ENCODE measurements around the gene MCF2.

DNA sequence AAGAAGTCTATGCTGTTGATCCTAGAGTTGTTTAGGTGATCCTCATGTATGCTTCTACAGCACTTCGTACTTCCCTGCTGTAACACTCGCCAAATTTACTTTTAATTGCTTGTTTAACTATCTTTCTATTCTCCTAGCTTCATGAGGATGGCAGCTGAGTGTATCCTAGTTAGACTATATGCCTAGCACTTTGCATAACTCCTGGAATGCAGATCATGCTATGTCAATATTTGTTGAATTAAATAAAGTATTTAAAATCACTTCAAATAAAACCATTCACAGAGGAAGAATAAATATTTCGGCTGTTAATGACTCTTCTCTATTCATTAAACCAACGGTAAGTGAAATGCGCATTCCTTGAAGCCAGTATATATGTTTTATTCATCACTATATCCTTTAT, 122.4 kb downstream of the MCF2 start:
- TF ChIP-seq, protein P1, sequence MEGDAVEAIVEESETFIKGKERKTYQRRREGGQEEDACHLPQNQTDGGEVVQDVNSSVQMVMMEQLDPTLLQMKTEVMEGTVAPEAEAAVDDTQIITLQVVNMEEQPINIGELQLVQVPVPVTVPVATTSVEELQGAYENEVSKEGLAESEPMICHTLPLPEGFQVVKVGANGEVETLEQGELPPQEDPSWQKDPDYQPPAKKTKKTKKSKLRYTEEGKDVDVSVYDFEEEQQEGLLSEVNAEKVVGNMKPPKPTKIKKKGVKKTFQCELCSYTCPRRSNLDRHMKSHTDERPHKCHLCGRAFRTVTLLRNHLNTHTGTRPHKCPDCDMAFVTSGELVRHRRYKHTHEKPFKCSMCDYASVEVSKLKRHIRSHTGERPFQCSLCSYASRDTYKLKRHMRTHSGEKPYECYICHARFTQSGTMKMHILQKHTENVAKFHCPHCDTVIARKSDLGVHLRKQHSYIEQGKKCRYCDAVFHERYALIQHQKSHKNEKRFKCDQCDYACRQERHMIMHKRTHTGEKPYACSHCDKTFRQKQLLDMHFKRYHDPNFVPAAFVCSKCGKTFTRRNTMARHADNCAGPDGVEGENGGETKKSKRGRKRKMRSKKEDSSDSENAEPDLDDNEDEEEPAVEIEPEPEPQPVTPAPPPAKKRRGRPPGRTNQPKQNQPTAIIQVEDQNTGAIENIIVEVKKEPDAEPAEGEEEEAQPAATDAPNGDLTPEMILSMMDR (IDR thresholded peaks at IDR 0.05) = no peak
- TF ChIP-seq EP300 (IDR thresholded peaks at IDR 0.05) = no peak
- TF ChIP-seq POLR2A (IDR thresholded peaks at IDR 0.05) = no peak

Measured in stomach (tissue), 4 donors.